Eye (tissue), 1 donor: ENCODE data around the gene TACC2.

Source experiments
- DNase-seq: peaks from one replicate; pipeline ENCODE4 v3.0.0-alpha.2; 2015

TACC2 gene

DNA sequence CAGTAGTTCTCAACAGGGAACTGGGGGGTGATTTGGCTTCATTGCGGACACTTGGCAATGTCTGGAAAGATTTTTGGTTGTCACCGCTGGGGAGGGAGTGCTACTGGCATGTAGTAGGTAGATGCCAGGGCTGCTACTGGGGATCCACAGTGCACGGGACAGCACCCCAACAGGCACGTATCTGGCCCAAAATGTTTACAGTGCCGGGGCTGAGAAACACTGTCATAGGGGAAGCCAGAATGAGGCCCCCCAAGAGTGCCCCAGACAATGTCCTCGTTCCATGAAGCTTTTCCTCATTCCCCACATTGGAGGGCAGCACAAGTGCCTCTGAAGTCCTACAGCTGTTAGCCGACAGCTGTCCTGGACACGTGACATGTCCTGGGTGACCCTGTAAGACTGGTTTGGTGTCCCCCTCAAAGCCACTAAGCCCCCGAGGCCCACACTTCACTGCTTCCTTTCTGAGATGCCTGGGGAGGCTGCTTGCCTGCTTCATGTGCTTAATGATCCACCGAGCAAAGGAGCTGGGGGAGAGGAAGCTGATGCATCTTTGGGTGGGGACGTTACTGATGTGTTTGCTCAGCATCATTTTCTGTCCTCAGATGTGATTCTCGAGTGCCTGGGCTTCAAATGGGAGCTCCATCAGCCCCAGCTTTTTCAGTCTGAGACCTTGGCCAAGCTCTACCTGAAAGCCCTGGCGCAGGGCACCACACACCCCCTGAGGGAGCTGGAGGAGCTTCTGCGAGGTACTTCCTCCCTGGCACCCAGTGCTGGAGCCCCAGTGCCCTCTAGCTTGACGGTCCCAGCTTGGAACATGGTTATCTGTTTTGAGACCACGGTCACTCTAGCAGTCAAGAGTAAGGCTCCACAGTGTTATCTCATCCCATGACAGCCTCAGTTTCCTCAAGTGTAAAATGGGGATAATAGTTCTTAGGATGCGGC, 296.8 kb downstream of the TACC2 start:
- no peak for DNase-seq

DNA sequence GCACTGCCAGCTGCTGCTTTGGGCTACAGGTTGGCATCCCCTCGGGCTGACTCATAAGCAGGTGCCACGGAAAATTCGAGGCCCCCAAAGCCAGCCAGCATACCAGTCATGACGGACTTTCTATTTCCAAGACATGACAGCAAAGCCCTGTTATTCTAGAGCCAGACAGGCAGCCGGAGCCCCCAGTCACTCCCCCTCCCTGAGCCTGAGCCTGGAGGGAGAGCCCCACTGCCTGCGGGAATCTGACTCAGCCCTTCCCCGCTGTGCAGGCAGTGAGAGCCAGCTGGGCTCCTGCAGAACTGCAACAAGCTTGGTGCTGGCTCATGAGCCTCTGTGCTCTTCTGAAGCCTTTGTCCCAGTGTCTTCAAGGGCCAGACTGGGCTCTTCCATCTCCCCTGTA, 297.9 kb downstream of the TACC2 start:
- DNase-seq: peak; percentile 70

DNA sequence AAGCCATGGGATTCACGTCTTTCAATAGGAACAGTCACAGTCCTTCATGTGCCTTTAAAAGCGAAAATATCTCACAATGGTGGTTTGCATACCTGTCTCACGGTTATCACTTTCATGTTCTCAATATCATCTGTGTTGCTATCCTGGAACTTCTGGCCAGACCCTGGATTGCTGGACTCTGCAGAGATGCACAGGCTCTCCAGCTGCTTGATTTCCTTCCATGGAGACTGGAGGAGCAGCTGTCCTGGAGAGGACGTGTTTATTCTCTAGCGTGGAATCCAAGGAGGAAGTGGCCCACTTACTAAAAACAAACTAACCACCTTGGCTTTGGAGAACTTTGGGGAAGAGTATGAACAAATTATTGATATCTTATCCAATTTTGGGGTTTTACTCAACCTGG, 298.6 kb downstream of the TACC2 start:
- DNase-seq: no peak

DNA sequence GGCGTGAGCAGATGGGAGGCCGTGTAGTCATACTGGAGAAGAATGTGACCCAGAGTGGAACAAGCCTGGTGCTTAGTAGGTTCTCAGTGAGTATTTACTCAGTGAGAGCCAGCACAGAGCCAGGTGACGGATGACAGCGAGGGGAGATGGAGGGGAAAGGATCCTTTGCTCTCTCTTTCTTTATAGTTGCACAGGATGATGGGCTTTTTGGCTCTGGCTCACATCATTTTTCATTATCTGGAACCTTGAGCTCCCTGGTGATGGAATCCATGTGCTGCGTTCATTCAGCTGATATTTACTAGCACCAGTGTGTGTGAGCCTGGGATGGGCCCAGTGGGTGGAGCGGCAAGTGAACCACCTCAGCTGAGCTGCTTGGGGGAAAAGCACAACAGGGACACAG, 299.3 kb downstream of the TACC2 start:
- DNase-seq: no peak

DNA sequence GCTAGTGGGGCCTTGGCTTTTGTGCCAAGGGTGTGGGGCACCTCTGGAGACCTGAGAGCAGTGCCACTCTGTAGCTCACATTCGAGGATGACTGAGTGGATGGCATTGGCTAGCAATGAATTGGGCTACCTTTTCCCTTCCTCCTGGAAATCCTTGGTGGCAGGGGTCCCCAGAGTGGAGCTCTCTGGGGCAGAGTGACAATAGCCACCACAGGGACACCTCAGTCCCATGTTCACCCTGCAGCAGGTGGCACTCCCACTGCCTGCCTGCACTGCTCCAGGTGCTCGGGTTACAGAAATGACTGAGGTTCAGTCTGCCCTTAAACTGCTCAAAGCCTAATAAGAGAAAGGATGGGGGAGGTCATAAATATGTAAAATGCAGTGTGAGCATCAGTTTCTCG, 300.0 kb downstream of the TACC2 start:
- no peak for DNase-seq

DNA sequence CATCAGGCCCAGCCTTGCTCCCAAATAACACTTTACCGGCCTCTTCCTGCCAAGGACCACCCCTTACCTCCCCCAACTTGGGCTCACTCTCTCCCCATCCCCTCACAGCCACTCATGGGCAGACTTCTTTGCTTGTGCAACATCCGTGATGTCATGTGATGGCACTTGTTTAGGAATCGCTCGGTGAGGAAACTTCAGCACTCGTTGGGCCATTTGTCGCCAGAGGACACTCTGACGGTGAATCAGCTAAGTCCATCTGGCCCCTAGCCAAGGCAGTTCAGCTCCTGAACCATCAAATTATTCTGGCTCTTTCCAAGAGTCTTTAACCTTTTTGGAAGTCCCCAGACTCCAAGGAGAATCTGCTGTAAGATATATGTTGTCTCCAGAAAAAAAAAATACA, 301.4 kb downstream of the TACC2 start:
- DNase-seq: no peak

DNA sequence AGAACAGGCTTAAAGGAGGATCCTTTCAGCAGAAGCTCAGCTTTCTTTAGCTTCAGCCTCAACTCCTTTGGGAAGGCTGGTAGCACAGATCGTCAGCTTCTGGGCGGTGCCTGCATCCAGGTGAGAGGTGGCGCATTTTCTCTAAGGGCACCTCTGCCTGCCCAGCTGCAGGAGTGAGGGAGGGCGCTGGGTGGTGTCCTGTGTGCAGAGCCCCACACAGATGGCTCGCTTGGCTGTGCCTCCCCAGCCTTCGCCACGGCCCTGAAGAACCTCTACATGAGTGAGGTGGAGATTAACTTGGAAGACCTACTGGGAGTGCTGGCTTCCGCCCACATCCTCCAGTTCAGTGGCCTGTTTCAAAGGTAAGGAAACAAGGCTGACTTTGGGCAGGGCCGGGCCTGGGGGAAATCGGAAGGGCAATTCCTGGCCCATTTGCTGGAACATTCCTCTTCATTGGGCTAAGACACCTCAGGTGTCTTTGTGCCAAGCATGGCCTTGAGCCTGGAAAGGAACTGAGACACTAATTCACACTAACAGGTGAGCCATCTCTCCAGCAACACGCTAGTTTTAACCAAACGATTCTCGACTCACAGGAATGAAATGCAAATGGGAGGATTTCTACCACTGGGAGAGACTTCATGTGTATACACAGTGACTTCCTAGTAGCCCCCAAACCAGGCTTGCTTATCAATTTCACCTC, 302.0 kb downstream of the TACC2 start:
- no peak for DNase-seq

DNA sequence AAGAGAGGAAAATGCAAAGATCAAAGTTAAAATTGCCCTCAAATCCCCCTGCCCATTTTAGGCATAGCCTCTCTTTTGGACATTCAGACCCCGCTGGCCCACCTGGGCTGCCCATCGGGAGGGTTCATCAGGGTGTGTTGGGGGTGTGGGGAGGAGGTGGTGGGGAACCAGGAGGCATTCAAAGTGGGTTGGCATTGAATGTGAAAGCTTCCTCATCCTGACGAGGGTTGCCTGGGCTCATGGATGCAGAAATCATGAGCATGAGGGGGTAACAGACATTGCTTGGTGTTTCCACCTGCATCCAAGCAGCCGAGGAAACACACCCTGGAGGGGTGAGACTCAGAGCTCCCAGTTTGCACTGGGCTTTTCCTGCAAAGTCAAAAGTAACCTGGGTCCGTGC, 302.8 kb downstream of the TACC2 start:
- DNase-seq: no peak

DNA sequence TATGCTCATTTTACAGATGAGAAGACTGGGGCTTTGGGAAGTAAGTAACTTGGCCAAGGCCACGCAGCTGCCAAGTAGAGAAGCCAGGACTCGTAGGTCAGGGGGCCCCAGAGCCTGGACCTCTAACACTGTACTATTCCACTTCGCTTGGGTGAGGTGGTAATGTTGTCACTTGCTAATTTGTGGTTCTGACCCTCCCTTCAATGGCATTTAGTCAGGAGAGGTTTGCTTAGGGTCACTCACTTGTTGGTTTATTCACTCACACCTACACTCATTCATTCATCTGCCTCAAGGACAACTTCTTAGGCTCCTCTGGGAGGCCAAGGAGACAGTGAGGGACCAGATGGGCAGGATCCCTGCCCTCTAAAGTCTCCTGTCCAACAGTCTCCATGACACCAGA, 303.4 kb downstream of the TACC2 start:
- DNase-seq: no peak

DNA sequence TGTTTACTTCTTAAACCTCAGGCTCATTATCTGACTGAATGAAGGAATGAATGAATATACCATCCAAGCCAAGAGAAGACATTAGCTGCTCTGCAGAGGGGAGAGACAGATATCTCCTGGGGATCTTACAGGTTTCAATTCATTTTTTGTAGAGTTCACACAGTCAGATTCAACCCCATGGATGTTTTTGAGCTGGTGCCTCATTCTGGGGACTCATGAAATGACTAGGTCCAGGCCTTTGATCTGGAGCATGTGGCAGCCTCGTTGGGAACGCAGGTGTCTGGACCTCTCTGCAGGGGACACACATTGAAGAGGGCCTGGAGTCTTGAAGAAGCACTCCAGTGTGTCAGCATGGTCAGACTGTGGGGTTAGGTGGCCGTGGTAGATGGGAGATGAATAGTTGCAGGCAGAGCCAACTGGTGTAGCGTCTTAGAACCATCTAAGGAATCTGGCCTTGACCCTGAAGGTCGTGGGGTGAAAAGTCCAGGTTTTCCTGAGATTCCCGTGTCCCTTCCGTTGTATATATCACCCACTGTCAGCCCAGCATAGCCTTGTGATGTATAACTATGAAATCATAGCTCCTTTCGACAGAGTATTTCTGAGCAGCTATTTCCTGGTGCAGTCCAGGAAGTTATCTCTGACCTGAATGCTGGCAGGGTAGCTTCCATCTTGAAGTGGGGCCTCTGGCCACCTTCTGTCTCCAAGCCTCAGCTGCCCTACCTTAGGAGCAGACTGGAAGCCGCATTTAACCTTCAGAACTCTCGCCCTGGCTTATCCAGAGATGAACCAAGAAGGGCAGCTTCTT, 304.4 kb downstream of the TACC2 start:
- no peak for DNase-seq

DNA sequence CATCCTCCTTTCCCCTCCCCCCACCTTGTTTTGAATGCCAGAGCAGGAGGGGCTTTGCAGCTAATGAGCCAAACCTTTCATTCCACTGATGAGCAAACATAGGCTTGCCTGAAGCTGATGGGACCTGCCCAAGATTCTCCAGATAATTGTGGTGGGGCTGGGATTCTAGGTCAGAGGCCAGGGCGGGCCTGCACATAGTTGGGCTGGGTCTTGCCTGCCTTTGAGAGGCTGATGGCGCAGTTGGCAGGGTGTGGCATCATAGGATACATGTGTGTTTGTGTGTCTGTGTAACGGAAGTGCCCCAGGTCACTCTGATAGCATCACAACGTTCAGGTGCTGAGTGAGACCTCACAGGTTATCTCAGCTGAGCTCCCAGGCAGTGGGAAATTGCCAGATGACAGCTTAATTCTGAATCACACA, 305.0 kb downstream of the TACC2 start:
- DNase-seq: peak; percentile 41

DNA sequence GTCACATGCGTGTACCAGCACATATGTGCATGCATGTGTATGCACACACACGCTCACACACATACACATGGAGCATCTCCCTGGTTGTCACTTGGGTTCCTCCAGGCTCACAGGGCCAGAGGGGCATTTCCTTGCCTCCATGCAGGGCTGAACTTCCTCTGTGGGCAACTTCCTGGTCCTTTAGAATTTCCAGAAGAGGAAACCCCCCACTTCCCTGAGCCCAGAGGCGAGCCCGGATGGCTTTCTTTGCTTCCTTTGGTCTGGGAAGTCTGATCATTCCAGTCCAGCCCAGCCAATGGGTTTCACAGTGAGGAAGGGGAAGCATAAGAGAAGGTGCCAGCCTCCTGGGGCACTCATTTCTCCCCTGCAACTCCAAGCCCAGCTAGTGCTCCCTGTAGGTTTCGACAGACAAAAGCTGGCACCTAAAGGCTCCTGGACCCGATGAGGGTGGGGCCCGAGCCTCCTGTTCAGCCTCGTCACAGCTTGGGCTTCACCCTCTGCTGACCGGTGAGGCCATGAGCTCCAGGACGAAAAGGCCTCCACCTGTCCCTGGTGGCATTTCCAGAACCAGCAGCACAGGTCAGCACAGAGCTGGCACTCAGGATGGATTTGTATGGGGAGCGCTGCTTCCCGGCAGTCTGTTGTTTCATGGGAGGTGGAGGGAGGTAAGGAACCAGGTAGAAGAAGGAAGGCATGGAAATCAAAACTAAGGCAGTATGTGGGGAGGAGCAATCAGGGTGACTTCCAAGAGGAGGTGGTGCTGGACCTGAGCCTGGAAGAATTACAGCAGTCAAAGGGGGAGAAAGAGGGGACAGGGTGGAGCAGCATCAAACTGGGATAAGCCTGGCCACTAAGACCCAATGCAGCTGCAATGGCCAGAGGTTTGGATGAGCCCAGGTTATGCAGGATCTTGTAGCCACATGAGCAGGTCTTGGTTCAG, 305.8 kb downstream of the TACC2 start:
- DNase-seq: no peak

DNA sequence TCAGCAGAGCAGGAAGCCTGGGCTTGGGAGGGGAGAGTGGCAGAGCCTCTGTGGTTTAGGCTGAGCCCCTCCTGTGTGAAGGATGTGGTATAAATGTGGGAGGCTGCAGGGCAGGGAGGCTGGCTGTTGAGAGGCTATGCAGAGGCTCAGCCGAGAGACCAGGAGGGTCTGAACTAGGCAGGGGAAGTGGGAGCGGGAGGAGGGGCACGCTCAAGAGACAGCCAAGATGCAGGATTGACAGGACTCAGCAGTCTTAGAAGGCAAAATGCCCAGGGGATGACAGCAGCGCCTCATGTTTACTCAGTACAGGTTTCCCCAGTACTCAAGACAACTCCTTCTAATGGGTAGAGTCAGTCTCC, 306.5 kb downstream of the TACC2 start:
- no peak for DNase-seq

DNA sequence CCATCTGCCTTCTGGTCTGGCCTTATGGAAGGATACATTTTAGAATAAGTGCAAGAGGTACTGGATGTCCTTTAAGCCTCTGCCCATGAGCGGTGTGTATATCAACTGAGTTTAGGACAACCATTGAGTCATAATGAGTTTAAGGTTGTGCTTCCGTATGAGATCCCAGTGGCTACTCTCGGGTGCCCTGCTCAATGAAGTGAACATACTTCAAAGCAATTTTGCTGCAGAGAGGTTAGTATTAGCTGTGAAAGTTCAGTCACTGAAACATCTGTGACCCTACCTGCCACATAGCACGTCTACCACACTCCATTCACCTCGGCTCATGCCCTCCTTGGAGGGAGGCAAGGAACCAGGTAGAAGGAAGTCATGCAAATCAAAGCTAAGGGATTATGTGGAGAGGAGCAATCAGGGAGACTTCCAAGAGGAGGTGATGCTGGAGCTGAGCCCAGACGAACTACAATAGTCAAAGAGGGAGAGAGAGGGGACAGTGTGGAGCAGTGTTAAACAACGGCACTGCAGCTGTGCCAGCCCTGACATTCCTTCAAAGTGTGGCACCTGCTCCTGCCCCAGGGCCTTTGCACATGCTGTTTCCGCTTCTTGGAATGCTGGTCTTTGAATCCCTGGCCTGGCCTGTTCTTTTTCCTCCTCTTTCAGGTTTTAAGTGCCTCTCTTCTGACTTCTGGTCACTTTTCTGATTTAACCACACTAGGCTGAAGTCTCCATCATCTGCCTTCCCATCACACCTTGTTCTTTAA, 307.6 kb downstream of the TACC2 start:
- no peak for DNase-seq

DNA sequence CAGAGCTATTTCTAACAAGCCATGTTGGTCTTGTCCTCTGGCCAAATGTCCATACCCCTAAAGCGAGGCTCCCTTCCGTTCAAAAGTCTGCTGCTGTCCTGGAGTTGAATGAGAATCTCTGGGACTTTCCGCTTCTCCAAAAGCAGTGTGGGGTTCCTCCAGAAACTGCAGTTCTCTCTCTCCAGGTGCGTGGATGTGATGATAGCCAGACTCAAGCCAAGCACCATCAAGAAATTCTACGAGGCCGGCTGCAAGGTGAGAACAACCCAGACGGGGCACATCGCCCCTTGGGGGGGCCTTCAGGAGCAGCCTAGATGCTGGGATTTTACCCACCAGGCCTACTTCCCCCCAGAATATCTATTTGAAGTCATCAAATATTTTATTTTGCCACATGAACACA, 308.6 kb downstream of the TACC2 start:
- no peak for DNase-seq

DNA sequence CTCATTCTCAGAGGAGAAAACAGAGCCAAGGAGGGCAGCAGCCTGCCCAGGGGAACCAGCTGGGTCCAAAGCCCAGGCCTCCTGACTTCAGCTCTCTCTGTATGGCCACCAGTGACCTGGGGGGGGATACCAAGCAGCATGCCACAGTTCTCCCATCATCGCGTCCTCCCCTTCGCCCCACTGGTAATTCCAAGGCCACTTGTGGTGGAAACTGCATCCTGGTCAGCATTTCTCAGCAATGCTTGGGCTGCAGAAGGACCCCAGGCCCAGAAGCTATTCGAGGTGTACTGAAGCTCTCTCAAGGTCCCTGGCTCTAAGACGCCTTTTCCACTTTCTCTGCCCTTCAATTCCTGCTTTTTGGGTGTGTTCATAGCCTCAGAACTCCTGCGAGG, 309.2 kb downstream of the TACC2 start:
- DNase-seq: no peak

DNA sequence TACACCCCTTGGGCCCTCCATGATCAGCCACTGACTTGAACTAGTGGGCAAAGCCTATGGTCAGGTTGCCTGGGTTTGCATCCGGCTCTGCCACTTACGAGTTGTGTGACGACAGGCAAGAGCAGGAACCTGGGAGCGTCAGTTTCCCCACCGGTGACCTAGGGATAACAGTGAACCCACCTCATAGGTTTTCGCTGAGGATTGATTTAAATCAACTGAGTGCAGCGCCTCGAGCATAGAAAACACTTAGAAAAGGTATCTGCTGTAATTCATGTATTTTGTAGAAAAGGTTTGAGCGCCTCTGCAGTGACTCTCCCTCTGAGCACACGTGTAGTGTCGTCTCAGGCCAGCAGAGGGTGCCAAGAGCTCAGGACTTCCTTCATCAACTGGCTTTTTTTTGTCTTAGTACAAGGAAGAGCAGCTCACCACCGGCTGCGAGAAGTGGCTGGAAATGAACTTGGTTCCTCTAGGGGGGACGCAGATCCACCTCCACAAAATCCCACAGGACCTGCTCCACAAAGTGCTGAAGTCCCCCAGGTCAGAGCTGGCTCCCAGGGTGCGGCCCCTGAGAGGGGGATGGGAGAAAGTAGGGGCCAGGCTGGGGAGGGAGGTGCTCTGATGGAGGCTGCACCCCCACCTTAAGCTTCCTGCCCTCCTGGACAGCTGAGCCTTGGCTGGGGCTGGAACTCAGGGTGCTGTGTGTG, 309.8 kb downstream of the TACC2 start:
- DNase-seq: peak; percentile 95

DNA sequence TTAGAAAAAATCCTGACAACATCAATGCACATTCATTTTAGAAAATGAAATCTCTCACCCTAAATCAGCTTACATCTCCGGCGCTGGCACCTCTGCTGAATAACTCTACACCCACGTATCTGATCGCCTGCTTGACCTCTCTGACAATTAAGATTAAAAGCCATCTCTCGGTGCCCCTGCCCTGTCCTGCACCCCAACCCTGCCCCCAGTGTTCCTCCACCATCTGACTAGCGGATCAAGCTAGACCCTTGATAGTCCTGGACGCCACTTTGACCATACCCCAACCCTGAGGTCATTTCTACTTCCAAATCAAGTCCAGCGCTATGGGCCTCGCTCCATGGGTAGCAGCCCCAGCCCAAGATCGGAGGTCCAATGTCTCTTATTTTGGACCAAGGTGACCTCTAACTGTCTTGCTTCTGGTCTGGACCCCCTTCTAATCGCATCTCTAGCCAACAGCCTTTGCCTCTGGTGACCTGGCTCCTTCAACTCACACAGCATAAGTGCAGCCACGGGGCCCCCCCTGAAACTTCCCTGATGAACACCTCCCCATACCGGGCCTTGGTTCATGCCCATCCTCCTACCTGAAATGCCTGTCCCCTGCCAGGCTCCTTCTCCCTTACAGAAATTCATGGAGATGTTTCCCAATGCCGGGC, 310.6 kb downstream of the TACC2 start:
- DNase-seq: no peak

DNA sequence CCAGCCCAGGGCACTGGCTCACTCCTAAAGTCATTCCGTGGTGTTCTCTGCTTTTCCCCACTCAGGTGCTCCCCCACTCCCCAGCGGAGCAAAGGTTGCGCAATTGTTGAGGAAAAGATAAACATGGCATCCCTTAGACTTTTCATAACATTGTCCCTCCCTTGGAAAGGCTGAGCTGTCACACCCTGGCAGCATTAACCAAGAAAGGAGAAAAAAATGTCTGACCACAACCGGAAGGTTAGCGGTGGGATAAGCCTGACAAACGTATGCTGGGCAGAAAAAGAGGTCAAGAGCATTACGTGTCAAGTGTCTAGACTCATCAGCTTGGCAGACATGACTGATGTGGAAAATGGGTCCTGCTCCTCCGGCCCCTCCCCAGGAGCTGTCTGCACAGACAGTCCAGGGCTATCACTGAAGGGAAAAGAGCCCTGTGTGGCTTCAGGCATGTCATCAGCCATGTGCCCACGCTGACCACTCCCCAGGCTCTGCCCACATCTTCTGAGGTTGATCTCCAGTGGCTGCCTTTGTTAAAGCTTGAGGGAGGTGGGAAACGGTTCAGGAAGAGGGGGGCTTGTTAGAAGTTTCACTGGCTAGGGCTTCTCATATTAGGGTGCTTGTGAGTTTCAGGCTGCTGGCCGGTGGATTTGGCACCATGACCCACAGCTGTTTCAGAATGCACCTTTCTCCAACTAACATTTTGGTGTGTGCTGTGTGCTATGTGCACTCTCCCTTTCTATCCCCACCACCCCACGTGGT, 312.3 kb downstream of the TACC2 start:
- DNase-seq: peak; percentile 62

DNA sequence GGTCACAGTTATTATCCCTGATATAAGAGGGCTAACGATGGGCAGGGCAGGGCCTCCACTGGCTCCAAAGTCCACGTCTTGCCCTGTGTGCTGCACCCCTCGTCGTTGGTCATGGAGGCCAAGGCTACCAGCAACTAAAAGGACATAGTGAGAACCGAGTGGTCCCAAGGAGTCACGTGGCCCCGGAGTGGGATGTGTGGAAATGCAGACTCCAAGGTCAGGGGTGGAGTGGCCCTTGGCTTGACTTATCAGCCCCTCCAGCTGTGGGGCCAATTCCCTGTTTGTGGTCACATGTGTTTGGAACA, 312.8 kb downstream of the TACC2 start:
- DNase-seq: no peak
